ENCODE measurements around the gene JAZF1. TPM values are rescaled to one million over a fixed set of nuclear protein-coding genes. Genes with fewer than 3 reads are reported as not detected.

JAZF1 gene
- total RNA-seq, 1 donor from 2014 or later = 33.8 TPM

- DNase-seq (ENCODE audit: low spot score) = no peak
- no peak overlapping the region for H3K4me3 Mint-ChIP-seq (ENCODE audit: unreplicated experiment)
- no peak overlapping the region for H3K27ac Mint-ChIP-seq (ENCODE audit: unreplicated experiment)
- H3K27me3 Mint-ChIP-seq (ENCODE audit: low read depth) = no peaks in the 10 kb centered on the region
- H3K36me3 Mint-ChIP-seq (ENCODE audit: low read depth) = no peaks in the 10 kb centered on the region
- TF ChIP-seq CTCF (IDR thresholded peaks at IDR 0.05) = no peak
- peaks cover 48% of the 10 kb centered on the region for H3K4me1 Mint-ChIP-seq (ENCODE audit: low read depth)
- H3K9me3 Mint-ChIP-seq (ENCODE audit: low read depth) = no peaks in the 10 kb centered on the region
These were observed 219.3 kb downstream of the JAZF1 start for GRCh38 chr7:27961255-27961654.

DNA sequence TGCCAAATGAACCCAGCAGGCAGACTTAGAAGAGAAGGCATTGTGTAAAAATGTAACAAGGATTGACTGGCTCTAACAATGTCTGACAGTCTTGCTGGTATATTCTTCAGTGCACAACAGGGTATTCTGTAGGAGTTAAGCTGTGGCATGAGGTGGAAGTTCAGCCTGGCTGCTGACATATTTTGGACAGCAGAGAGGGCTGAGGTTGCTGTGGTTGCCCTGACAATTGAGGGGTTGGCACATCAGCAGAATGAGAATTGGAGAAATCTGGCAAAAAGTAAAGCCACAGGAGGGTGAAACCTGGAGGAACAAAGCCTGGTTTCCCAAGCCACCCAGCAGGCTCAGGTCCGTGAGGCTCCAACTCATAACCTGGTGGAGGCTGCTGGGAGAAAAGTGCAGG is 220.2 kb downstream of the JAZF1 start:
- TF ChIP-seq CTCF (IDR thresholded peaks at IDR 0.05) = no peak

DNA sequence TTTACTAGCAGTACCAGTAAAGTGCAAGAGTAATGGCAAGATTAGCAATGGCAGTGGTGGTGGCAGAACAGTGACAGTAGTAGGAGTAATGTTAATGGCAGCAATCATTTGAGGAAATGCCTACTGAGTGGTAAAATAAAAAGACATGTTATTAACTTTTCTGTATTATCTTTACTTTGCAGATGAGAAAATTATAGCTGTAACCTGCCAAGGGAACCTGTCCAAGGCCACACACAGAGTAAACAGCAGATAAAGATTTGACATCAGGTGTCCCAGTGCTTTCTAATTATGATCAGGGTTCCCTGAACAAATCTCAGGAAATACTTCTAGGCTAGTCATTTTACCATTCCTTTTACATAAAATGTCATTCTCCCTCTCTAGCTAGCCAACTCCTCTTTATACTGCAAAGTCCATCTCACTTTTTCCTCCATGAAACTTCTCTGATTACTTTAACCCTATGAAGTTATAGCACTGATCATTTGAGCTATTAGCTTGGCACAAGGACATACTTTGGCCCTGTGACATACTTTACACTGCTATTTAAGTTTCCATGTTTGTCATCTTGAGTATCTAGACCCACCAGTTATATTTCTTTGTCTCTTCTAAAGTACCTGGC is 221.6 kb downstream of the JAZF1 start:
- no peak for TF ChIP-seq CTCF (IDR thresholded peaks at IDR 0.05)
- Mint-ChIP-seq H3K27me3 (ENCODE audit: low read depth) (no peaks in the 10 kb centered on the region), H3K9me3 (ENCODE audit: low read depth) (no peaks in the 10 kb centered on the region), H3K27ac (ENCODE audit: unreplicated experiment) (no peak overlapping the region), H3K36me3 (ENCODE audit: low read depth) (no peaks in the 10 kb centered on the region), H3K4me3 (ENCODE audit: unreplicated experiment) (no peak overlapping the region), H3K4me1 (ENCODE audit: low read depth) (peaks cover 27% of the 10 kb centered on the region)
- no peak for DNase-seq (ENCODE audit: low spot score)

More for the DNA sequence above, 220.2 kb downstream of the JAZF1 start:
- H3K9me3 Mint-ChIP-seq (ENCODE audit: low read depth) = no peaks in the 10 kb centered on the region
- H3K36me3 Mint-ChIP-seq (ENCODE audit: low read depth) = no peaks in the 10 kb centered on the region
- no peak for DNase-seq (ENCODE audit: low spot score)
- H3K4me1 Mint-ChIP-seq (ENCODE audit: low read depth) = peaks cover 39% of the 10 kb centered on the region
- peak overlapping the region; percentile 81 for H3K27ac Mint-ChIP-seq (ENCODE audit: unreplicated experiment)
- no peaks in the 10 kb centered on the region for H3K27me3 Mint-ChIP-seq (ENCODE audit: low read depth)
- H3K4me3 Mint-ChIP-seq (ENCODE audit: unreplicated experiment) = no peak overlapping the region

DNA sequence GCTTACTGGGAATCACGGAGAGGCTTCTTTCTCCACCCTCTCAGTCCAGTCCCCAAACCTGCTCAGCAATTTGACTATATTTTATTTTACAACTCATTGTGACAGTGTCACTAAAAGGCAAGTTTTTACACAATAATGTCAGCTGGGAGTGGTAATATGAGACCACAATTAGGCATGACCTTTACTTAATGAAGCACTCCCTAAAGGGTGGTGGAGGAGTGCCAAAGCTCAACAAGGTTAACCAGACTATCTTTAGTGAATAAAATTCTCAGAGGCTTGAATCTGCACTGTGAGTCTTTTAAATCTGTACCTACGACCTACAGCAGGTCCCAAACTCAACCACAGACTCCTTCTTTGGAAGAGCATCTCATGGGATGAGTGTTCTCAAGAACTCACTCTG is 225.0 kb downstream of the JAZF1 start:
- peaks cover 25% of the 10 kb centered on the region for H3K4me1 Mint-ChIP-seq (ENCODE audit: low read depth)
- no peak overlapping the region for H3K4me3 Mint-ChIP-seq (ENCODE audit: unreplicated experiment)
- H3K9me3 Mint-ChIP-seq (ENCODE audit: low read depth) = no peaks in the 10 kb centered on the region
- DNase-seq (ENCODE audit: low spot score) = no peak
- no peak for TF ChIP-seq CTCF (IDR thresholded peaks at IDR 0.05)
- H3K36me3 Mint-ChIP-seq (ENCODE audit: low read depth) = no peaks in the 10 kb centered on the region
- H3K27me3 Mint-ChIP-seq (ENCODE audit: low read depth) = no peaks in the 10 kb centered on the region
- H3K27ac Mint-ChIP-seq (ENCODE audit: unreplicated experiment) = no peak overlapping the region

- Mint-ChIP-seq H3K9me3 (ENCODE audit: low read depth) (no peaks in the 10 kb centered on the region), H3K4me3 (ENCODE audit: unreplicated experiment) (no peak overlapping the region), H3K27ac (ENCODE audit: unreplicated experiment) (no peak overlapping the region), H3K36me3 (ENCODE audit: low read depth) (no peaks in the 10 kb centered on the region), H3K4me1 (ENCODE audit: low read depth) (peaks cover 21% of the 10 kb centered on the region), H3K27me3 (ENCODE audit: low read depth) (no peaks in the 10 kb centered on the region)
- no peak for TF ChIP-seq CTCF (IDR thresholded peaks at IDR 0.05)
- no peak for DNase-seq (ENCODE audit: low spot score)
These were observed 225.6 kb downstream of the JAZF1 start for GRCh38 chr7:27955011-27955410.

Data from chondrocyte (in vitro differentiated cells).